MM.1S (cell line): Measurements from ENCODE around the gene FASTKD1.

ENCODE experiments used
- CTCF ChIP-seq: fragments of 300-600 bp; sonication (generic); IDR thresholded peaks from 2 replicates; pipeline ENCODE4 v1.5.1; 2016; ENCODE audit warnings: antibody characterized with exemption, low read length, mixed read lengths
- EZH2phosphoT487 ChIP-seq: fragments of 300-600 bp; sonication (generic); IDR thresholded peaks from 2 replicates; pipeline ENCODE4 v1.6.1; 2018; ENCODE audit warnings: antibody characterized with exemption, low read length

DNA sequence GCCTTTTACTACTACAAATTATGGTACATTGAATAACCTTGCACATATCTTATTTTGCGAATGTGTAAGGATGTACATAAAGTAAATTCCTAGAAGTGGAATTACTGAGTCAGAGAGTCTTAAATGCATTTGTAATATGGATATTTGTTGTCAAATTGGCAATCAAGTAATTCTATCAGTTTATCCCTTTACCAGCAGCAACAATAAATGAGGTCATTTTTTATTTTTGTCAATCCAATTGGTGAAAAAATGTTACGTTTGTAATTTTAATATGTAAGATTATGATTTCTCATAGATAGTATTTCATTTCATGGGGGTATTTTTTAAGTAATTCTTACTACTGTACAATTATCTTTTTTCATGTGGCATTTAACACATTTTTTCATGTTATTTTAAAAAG is 25.3 kb upstream of the FASTKD1 start:
- TF ChIP-seq EZH2phosphoT487 (no peak), CTCF (no peak)
